TTC549 (cell line): ENCODE results near the gene ZNF236.
"Not testable (repeated sequence)": the region's sequence is repeated elsewhere in the genome, so short reads cannot be mapped to it uniquely, and the experiment has no call there.

Source experiments
- FAIRE-seq: peaks from 2 replicates; lab custom pipeline; 2012; peaks lifted over from hg19 to GRCh38; lab: Jason Lieb, UNC

Gene ZNF236

GRCh38 chr18:76988827-76989646 is 166.7 kb downstream of the ZNF236 start:
- FAIRE-seq = no peak

GRCh38 chr18:76989647-76990190 is 167.4 kb downstream of the ZNF236 start:
- no peak for FAIRE-seq

GRCh38 chr18:76990343-76991020 is 168.1 kb downstream of the ZNF236 start:
- not testable (repeated sequence) for FAIRE-seq

- no peak for FAIRE-seq
Observed at GRCh38 chr18:76991021-76991688, 168.8 kb downstream of the ZNF236 start.

- no peak for FAIRE-seq
Observed at GRCh38 chr18:76992226-76993084, 170.1 kb downstream of the ZNF236 start.

GRCh38 chr18:76993085-76993382 is 170.7 kb downstream of the ZNF236 start:
- no peak for FAIRE-seq

- FAIRE-seq = no peak
Observed at GRCh38 chr18:76993573-76993972, 171.2 kb downstream of the ZNF236 start.

GRCh38 chr18:76994086-76994654 is 171.8 kb downstream of the ZNF236 start:
- no peak for FAIRE-seq

GRCh38 chr18:76995896-76996295 is 173.5 kb downstream of the ZNF236 start:
- no peak for FAIRE-seq

- FAIRE-seq = no peak
Observed at GRCh38 chr18:76996429-76996828, 174.1 kb downstream of the ZNF236 start.

- no peak for FAIRE-seq
Observed at GRCh38 chr18:76997951-76998808, 175.8 kb downstream of the ZNF236 start.

- FAIRE-seq = no peak
Observed at GRCh38 chr18:76999077-76999476, 176.7 kb downstream of the ZNF236 start.

GRCh38 chr18:77000527-77000926 is 178.2 kb downstream of the ZNF236 start:
- FAIRE-seq = peak; percentile 36

GRCh38 chr18:77001041-77001440 is 178.7 kb downstream of the ZNF236 start:
- no peak for FAIRE-seq

GRCh38 chr18:77001979-77002378 is 179.6 kb downstream of the ZNF236 start:
- no peak for FAIRE-seq

GRCh38 chr18:77002496-77002895 is 180.1 kb downstream of the ZNF236 start:
- no peak for FAIRE-seq

- no peak for FAIRE-seq
Observed at GRCh38 chr18:77003316-77003715, 181.0 kb downstream of the ZNF236 start.

GRCh38 chr18:77004555-77005380 is 182.4 kb downstream of the ZNF236 start:
- FAIRE-seq = no peak

- FAIRE-seq = no peak
Observed at GRCh38 chr18:77005651-77006195, 183.4 kb downstream of the ZNF236 start.
